Activated naive CD4-positive, alpha-beta T cell treated with anti-CD3 and anti-CD28 coated beads for 36 hours (primary cell): Measurements from ENCODE around the gene CRTC1. TPM values are rescaled to one million over a fixed set of nuclear protein-coding genes. Genes with fewer than 3 reads are reported as not detected.

Experiments used
- CTCF ChIA-PET: fragments of 350-600 bp; sonication (Branson Sonifier 250); formaldehyde crosslinking; loops from one replicate; lab custom pipeline; 2021; ENCODE audit warnings: antibody characterized with exemption; lab: Charles Lee
- DNase-seq: peaks from one replicate; pipeline ENCODE4 v3.0.0-alpha.2; 2020
- H3K27ac Mint-ChIP-seq: one replicate; pipeline ENCODE4 v1.8.0; 2021; ENCODE audit warnings: mild to moderate bottlenecking, mixed read lengths
- H3K27me3 Mint-ChIP-seq: one replicate; pipeline ENCODE4 v1.8.0; 2021; ENCODE audit warnings: low read depth, mixed read lengths
- H3K36me3 Mint-ChIP-seq: one replicate; pipeline ENCODE4 v1.8.0; 2021; ENCODE audit warnings: low read depth, mixed read lengths
- H3K4me1 Mint-ChIP-seq: one replicate; pipeline ENCODE4 v1.8.0; 2021; ENCODE audit warnings: low read depth, mixed read lengths
- H3K4me3 Mint-ChIP-seq: one replicate; pipeline ENCODE4 v1.8.0; 2021; ENCODE audit warnings: mild to moderate bottlenecking, moderate library complexity, mixed read lengths
- H3K9me3 Mint-ChIP-seq: one replicate; pipeline ENCODE4 v1.8.0; 2021; ENCODE audit warnings: mixed read lengths
- intact Hi-C: fragments of 100-400 bp; cut with micrococcal nuclease; formaldehyde crosslinking; loops from one replicate; pipeline ENCODE4 v1.15.1; 2023
- total RNA-seq, 2 experiments: library from RNA; stranded (reverse); gene quantifications; one replicate each; pipeline ENCODE4 v1.2.3, GENCODE V29; 2021

Gene CRTC1
- total RNA-seq, 2 experiments from 2014 or later, result 4.0 to 4.2 TPM

- Mint-ChIP-seq H3K36me3 (no peaks in the 10 kb centered on the region), H3K27me3 (no peaks in the 10 kb centered on the region)
- no peak for DNase-seq
Observed at GRCh38 chr19:18776288-18776594, 92.8 kb downstream of the CRTC1 start.

GRCh38 chr19:18776736-18777135 lies 93.3 kb downstream of the CRTC1 start:
- Mint-ChIP-seq H3K4me3 (no peak overlapping the region), H3K27ac (no peak overlapping the region), H3K4me1 (peaks cover 3% of the 10 kb centered on the region), H3K27me3 (no peaks in the 10 kb centered on the region), H3K9me3 (no peaks in the 10 kb centered on the region), H3K36me3 (no peaks in the 10 kb centered on the region)
- CTCF ChIA-PET, result no interaction called here
- DNase-seq, result no peak
- intact Hi-C loops, result no loop called here

More at GRCh38 chr19:18776288-18776594, 92.8 kb downstream of the CRTC1 start:
- Mint-ChIP-seq H3K27ac (no peak overlapping the region), H3K4me1 (peaks cover 3% of the 10 kb centered on the region), H3K4me3 (no peak overlapping the region), H3K9me3 (no peaks in the 10 kb centered on the region)
- intact Hi-C loops, result no loop called here
- CTCF ChIA-PET, result no interaction called here

- CTCF ChIA-PET, result no interaction called here
- H3K36me3 Mint-ChIP-seq, result no peaks in the 10 kb centered on the region
- no peaks in the 10 kb centered on the region for H3K27me3 Mint-ChIP-seq
- H3K4me3 Mint-ChIP-seq, result no peak overlapping the region
- intact Hi-C loops, result no loop called here
- no peak for DNase-seq
- peaks cover 3% of the 10 kb centered on the region for H3K4me1 Mint-ChIP-seq
- H3K27ac Mint-ChIP-seq, result no peak overlapping the region
- no peaks in the 10 kb centered on the region for H3K9me3 Mint-ChIP-seq
Observed at GRCh38 chr19:18777301-18778075, 94.0 kb downstream of the CRTC1 start.

GRCh38 chr19:18778076-18778389 lies 94.6 kb downstream of the CRTC1 start:
- H3K9me3 Mint-ChIP-seq, result no peaks in the 10 kb centered on the region
- H3K4me3 Mint-ChIP-seq, result no peak overlapping the region
- DNase-seq, result no peak
- intact Hi-C loops, result no loop called here
- H3K27me3 Mint-ChIP-seq, result no peaks in the 10 kb centered on the region
- CTCF ChIA-PET, result no interaction called here
- H3K36me3 Mint-ChIP-seq, result no peaks in the 10 kb centered on the region
- peaks cover 3% of the 10 kb centered on the region for H3K4me1 Mint-ChIP-seq
- H3K27ac Mint-ChIP-seq, result no peak overlapping the region

- DNase-seq, result no peak
- Mint-ChIP-seq H3K9me3 (no peaks in the 10 kb centered on the region), H3K27ac (no peak overlapping the region), H3K4me1 (peaks cover 3% of the 10 kb centered on the region), H3K4me3 (no peak overlapping the region), H3K36me3 (no peaks in the 10 kb centered on the region), H3K27me3 (no peaks in the 10 kb centered on the region)
- CTCF ChIA-PET, result no interaction called here
- intact Hi-C loops, result no loop called here
Observed at GRCh38 chr19:18778826-18779495, 95.5 kb downstream of the CRTC1 start.

GRCh38 chr19:18780081-18780480 lies 96.6 kb downstream of the CRTC1 start:
- H3K4me3 Mint-ChIP-seq, result no peak overlapping the region
- no peaks in the 10 kb centered on the region for H3K9me3 Mint-ChIP-seq
- no peak overlapping the region for H3K27ac Mint-ChIP-seq
- peaks cover 3% of the 10 kb centered on the region for H3K4me1 Mint-ChIP-seq
- peaks cover 4% of the 10 kb centered on the region for H3K27me3 Mint-ChIP-seq
- DNase-seq, result no peak
- CTCF ChIA-PET, result interaction anchor here (1.0 kb wide), 1 partner anchor 11 kb away, joined by 3 read pairs; the partner anchor contains the start of gene COMP
- no peaks in the 10 kb centered on the region for H3K36me3 Mint-ChIP-seq
- intact Hi-C loops, result loop anchor here (10.0 kb wide), 1 partner anchor 165 kb away; the partner anchor contains the start of gene TMEM59L

- H3K4me1 Mint-ChIP-seq, result peaks cover 6% of the 10 kb centered on the region
- DNase-seq, result no peak
- no peak overlapping the region for H3K4me3 Mint-ChIP-seq
- CTCF ChIA-PET, result interaction anchor here (1.0 kb wide), 1 partner anchor 11 kb away, joined by 3 read pairs; the partner anchor contains the start of gene COMP
- H3K27ac Mint-ChIP-seq, result no peak overlapping the region
- no peaks in the 10 kb centered on the region for H3K9me3 Mint-ChIP-seq
- peaks cover 8% of the 10 kb centered on the region for H3K27me3 Mint-ChIP-seq
- H3K36me3 Mint-ChIP-seq, result no peaks in the 10 kb centered on the region
- intact Hi-C loops, result loop anchor here (10.0 kb wide), 1 partner anchor 166 kb away; the partner anchor contains the start of gene TMEM59L
Observed at GRCh38 chr19:18780631-18781030, 97.2 kb downstream of the CRTC1 start.

GRCh38 chr19:18781047-18781600 lies 97.6 kb downstream of the CRTC1 start:
- no peak for DNase-seq
- Mint-ChIP-seq H3K27me3 (peaks cover 12% of the 10 kb centered on the region), H3K36me3 (no peaks in the 10 kb centered on the region), H3K4me3 (no peak overlapping the region), H3K9me3 (no peaks in the 10 kb centered on the region), H3K27ac (no peak overlapping the region), H3K4me1 (peaks cover 10% of the 10 kb centered on the region)
- CTCF ChIA-PET, result interaction anchor here (1.0 kb wide), 1 partner anchor 10 kb away, joined by 3 read pairs; the partner anchor contains the start of gene COMP
- intact Hi-C loops, result loop anchor here (10.0 kb wide), 1 partner anchor 166 kb away; the partner anchor contains the start of gene TMEM59L

GRCh38 chr19:18781885-18782527 lies 98.5 kb downstream of the CRTC1 start:
- intact Hi-C loops, result loop anchor here (10.0 kb wide), 1 partner anchor 167 kb away; the partner anchor contains the start of gene TMEM59L
- Mint-ChIP-seq H3K27ac (no peak overlapping the region), H3K36me3 (no peaks in the 10 kb centered on the region), H3K4me1 (peaks cover 14% of the 10 kb centered on the region), H3K4me3 (no peak overlapping the region), H3K27me3 (peaks cover 20% of the 10 kb centered on the region), H3K9me3 (no peaks in the 10 kb centered on the region)
- no peak for DNase-seq
- CTCF ChIA-PET, result no interaction called here

GRCh38 chr19:18782559-18783225 lies 99.2 kb downstream of the CRTC1 start:
- CTCF ChIA-PET, result no interaction called here
- H3K27ac Mint-ChIP-seq, result no peak overlapping the region
- peaks cover 27% of the 10 kb centered on the region for H3K27me3 Mint-ChIP-seq
- no peak overlapping the region for H3K4me3 Mint-ChIP-seq
- H3K9me3 Mint-ChIP-seq, result no peaks in the 10 kb centered on the region
- intact Hi-C loops, result loop anchor here (10.0 kb wide), 1 partner anchor 168 kb away; the partner anchor contains the start of gene TMEM59L
- no peak for DNase-seq
- H3K36me3 Mint-ChIP-seq, result no peaks in the 10 kb centered on the region
- peaks cover 19% of the 10 kb centered on the region for H3K4me1 Mint-ChIP-seq

- intact Hi-C loops, result loop anchor here (10.0 kb wide), 1 partner anchor 169 kb away; the partner anchor contains the start of gene TMEM59L
Observed at GRCh38 chr19:18783958-18784785, 100.7 kb downstream of the CRTC1 start.

More at GRCh38 chr19:18783958-18784785, 100.7 kb downstream of the CRTC1 start:
- CTCF ChIA-PET, result no interaction called here
- peak overlapping the region; percentile 37 for H3K27ac Mint-ChIP-seq
- H3K4me1 Mint-ChIP-seq, result peaks cover 26% of the 10 kb centered on the region
- H3K4me3 Mint-ChIP-seq, result no peak overlapping the region
- no peak for DNase-seq
- H3K9me3 Mint-ChIP-seq, result no peaks in the 10 kb centered on the region
- no peaks in the 10 kb centered on the region for H3K36me3 Mint-ChIP-seq
- H3K27me3 Mint-ChIP-seq, result peaks cover 40% of the 10 kb centered on the region
